ENCODE results near the gene STX3.
"Not testable (repeated sequence)": the region's sequence is repeated elsewhere in the genome, so short reads cannot be mapped to it uniquely, and the experiment has no call there.

STX3 gene

GRCh38 chr11:59759900-59760299, 4.7 kb downstream of the STX3 start:
- no peak for DNase-seq

- no peak for DNase-seq
Observed at GRCh38 chr11:59760771-59761170, 5.6 kb downstream of the STX3 start.

- no peak for DNase-seq
Observed at GRCh38 chr11:59761993-59762392, 6.8 kb downstream of the STX3 start.

- DNase-seq = no peak
Observed at GRCh38 chr11:59765068-59765735, 10.0 kb downstream of the STX3 start.

GRCh38 chr11:59766542-59767224, 11.5 kb downstream of the STX3 start:
- DNase-seq = no peak

GRCh38 chr11:59767225-59767611, 12.0 kb downstream of the STX3 start:
- DNase-seq = no peak

GRCh38 chr11:59769111-59769510, 13.9 kb downstream of the STX3 start:
- DNase-seq = no peak

GRCh38 chr11:59769828-59770227, 14.7 kb downstream of the STX3 start:
- DNase-seq = no peak

- no peak for DNase-seq
Observed at GRCh38 chr11:59770319-59770718, 15.1 kb downstream of the STX3 start.

- no peak for DNase-seq
Observed at GRCh38 chr11:59770869-59771268, 15.7 kb downstream of the STX3 start.

GRCh38 chr11:59771605-59772004, 16.4 kb downstream of the STX3 start:
- no peak for DNase-seq

GRCh38 chr11:59773083-59773440, 17.9 kb downstream of the STX3 start:
- DNase-seq = no peak

- no peak for DNase-seq
Observed at GRCh38 chr11:59776210-59777066, 21.3 kb downstream of the STX3 start.

- no peak for DNase-seq
Observed at GRCh38 chr11:59777104-59777503, 21.9 kb downstream of the STX3 start.

GRCh38 chr11:59778122-59778521, 22.9 kb downstream of the STX3 start:
- no peak for DNase-seq

- DNase-seq = no peak
Observed at GRCh38 chr11:59779487-59779886, 24.3 kb downstream of the STX3 start.

- DNase-seq = no peak
Observed at GRCh38 chr11:59782080-59782479, 26.9 kb downstream of the STX3 start.

- DNase-seq = no peak
Observed at GRCh38 chr11:59783632-59784090, 28.5 kb downstream of the STX3 start.

- DNase-seq = not testable (repeated sequence)
Observed at GRCh38 chr11:59784441-59784840, 29.3 kb downstream of the STX3 start.

- no peak for DNase-seq
Observed at GRCh38 chr11:59785818-59786217, 30.6 kb downstream of the STX3 start.

- no peak for DNase-seq
Observed at GRCh38 chr11:59787255-59787588, 32.0 kb downstream of the STX3 start.

- no peak for DNase-seq
Observed at GRCh38 chr11:59787816-59788215, 32.6 kb downstream of the STX3 start.

- DNase-seq = no peak
Observed at GRCh38 chr11:59791639-59792038, 36.5 kb downstream of the STX3 start.

GRCh38 chr11:59792507-59792906, 37.3 kb downstream of the STX3 start:
- DNase-seq = no peak

Data from NCI-H526 treated with DMSO at 0.1 percent for 48 hours (cell line).